ENCODE measurements around the gene CCL1.

DNA sequence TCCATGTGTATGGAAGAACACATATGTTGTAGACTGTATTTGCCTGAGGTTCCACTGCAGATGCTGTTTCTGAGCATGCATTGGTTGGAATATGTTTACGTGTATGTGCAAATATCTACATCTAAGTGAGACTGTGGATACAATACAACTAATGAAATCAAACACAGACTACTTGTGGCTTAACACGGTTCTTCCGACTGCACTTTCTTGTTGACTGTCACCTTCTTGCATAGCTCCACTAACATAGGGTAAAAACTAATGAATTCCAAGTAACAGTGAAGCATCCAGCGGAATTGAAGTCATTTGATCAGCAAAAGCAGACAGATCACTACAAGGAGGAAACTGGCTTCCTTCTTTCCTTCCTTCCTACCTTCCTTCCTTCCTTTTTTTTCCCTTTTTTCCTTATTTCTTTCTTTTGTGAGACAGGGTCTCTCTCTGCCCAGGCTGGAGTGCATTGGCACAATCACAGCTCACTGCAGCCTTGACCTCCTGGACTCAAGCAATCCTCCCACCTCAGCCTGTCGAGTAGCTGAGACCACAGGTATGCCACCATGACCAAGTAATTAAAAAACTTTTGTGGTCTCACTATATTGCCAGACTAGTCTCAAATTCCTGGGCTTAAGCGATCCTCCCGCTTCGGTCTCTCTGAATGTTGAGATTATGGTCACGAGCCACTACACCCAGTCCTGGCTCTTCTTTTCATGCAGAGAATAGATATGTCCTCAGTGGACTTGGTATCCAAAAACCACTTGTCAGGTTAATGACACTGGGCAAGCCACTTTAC is 22.0 kb upstream of the CCL1 start:
- TF ChIP-seq POLR2A (IDR thresholded peaks at IDR 0.05; ENCODE audit: low read depth, low read length) = no peak
- TF ChIP-seq POLR2AphosphoS5 (IDR thresholded peaks at IDR 0.05; ENCODE audit: low read depth, low read length) = no peak

Data from GM12892 (cell line).